Sigmoid colon (tissue), 3 donors: ENCODE measurements around the gene SYNE4.

Experiments used
- CTCF ChIP-seq, 4 experiments: fragments of 450-650 bp in 3 of 4; fragments of 200-600 bp in 1 of 4; IDR thresholded peaks; one replicate each; pipeline ENCODE4 v1.5.1; 2016 to 2019; ENCODE audit warnings: antibody characterized with exemption in 4 of 4, mild to moderate bottlenecking in 3 of 4, moderate library complexity in 2 of 4
- POLR2A ChIP-seq, 2 donors: fragments of 450-650 bp; IDR thresholded peaks; one replicate each; pipeline ENCODE4 v1.6.1; 2016; ENCODE audit warnings: antibody characterized with exemption in 2 of 2, mild to moderate bottlenecking in 2 of 2, moderate library complexity in 2 of 2

- no peak for TF ChIP-seq CTCF (IDR thresholded peaks at IDR 0.05)
- no peak for TF ChIP-seq POLR2A (IDR thresholded peaks at IDR 0.05)
Observed at GRCh38 chr19:35987571-35987896, 21.1 kb downstream of the SYNE4 start.
